PFSK-1 (cell line): Measurements from ENCODE around the gene ROBO2.

Experiments used
- FOXP2 ChIP-seq: optimal IDR thresholded peaks from 2 replicates; pipeline ENCODE3; 2011; ENCODE audit warnings: borderline replicate concordance, control low read depth, inconsistent platforms; ENCODE audit not compliant: insufficient read depth; ENCODE audit errors: extremely low read length, extremely low read depth
- POLR2AphosphoS5 ChIP-seq: IDR thresholded peaks from 2 replicates; pipeline ENCODE4 v1.6.1; 2012; ENCODE audit warnings: low read depth, mild to moderate bottlenecking, control low read depth, low read length, moderate library complexity
- REST ChIP-seq, 2 experiments: IDR thresholded peaks; 2 replicates each; pipeline versions ENCODE4 v1.6.1 to v1.8.0; 2011 to 2012; ENCODE audit warnings: low read depth in 2 of 2, low read length in 2 of 2, control low read depth in 1 of 2, inconsistent platforms in 1 of 2, mild to moderate bottlenecking in 1 of 2, moderate library complexity in 1 of 2; ENCODE audit not compliant: insufficient read depth in 1 of 2
- SIN3A ChIP-seq: IDR thresholded peaks from 2 replicates; pipeline ENCODE4 v1.6.1; 2012; ENCODE audit warnings: mild to moderate bottlenecking, low read length, moderate library complexity, borderline replicate concordance; ENCODE audit not compliant: insufficient read depth
- TAF1 ChIP-seq: IDR thresholded peaks from 2 replicates; pipeline ENCODE4 v1.6.1; 2012; ENCODE audit warnings: low read length, control low read depth, borderline replicate concordance; ENCODE audit not compliant: insufficient read depth

ROBO2 gene

GRCh38 chr3:77319711-77320110 lies 279.8 kb downstream of the ROBO2 start:
- no peak for TF ChIP-seq REST (IDR thresholded peaks at IDR 0.05; ENCODE audit: insufficient read depth in 1 of 2, low read depth in 2 of 2, low read length in 2 of 2)
- no peak for TF ChIP-seq TAF1
- no peak for TF ChIP-seq SIN3A
- TF ChIP-seq POLR2AphosphoS5, result no peak
- TF ChIP-seq FOXP2, result no peak

- TF ChIP-seq TAF1 (no peak), POLR2AphosphoS5 (no peak), SIN3A (no peak), REST (IDR thresholded peaks at IDR 0.05; ENCODE audit: insufficient read depth in 1 of 2, low read depth in 2 of 2, low read length in 2 of 2) (no peak), FOXP2 (no peak)
These were observed 280.6 kb downstream of the ROBO2 start for GRCh38 chr3:77320514-77320913.

- TF ChIP-seq TAF1 (no peak), FOXP2 (no peak), POLR2AphosphoS5 (no peak), REST (IDR thresholded peaks at IDR 0.05; ENCODE audit: insufficient read depth in 1 of 2, low read depth in 2 of 2, low read length in 2 of 2) (no peak), SIN3A (no peak)
These were observed 281.7 kb downstream of the ROBO2 start for GRCh38 chr3:77321646-77322045.

- TF ChIP-seq REST (IDR thresholded peaks at IDR 0.05; ENCODE audit: insufficient read depth in 1 of 2, low read depth in 2 of 2, low read length in 2 of 2), result no peak
- no peak for TF ChIP-seq SIN3A
- no peak for TF ChIP-seq POLR2AphosphoS5
- TF ChIP-seq TAF1, result no peak
- TF ChIP-seq FOXP2, result no peak
These were observed 283.7 kb downstream of the ROBO2 start for GRCh38 chr3:77323626-77324025.

GRCh38 chr3:77324105-77324504 lies 284.2 kb downstream of the ROBO2 start:
- TF ChIP-seq TAF1 (no peak), FOXP2 (no peak), POLR2AphosphoS5 (no peak), REST (IDR thresholded peaks at IDR 0.05; ENCODE audit: insufficient read depth in 1 of 2, low read depth in 2 of 2, low read length in 2 of 2) (no peak), SIN3A (no peak)
